HEK293T (cell line): ENCODE results near the gene TMX2.
A peak's percentile ranks its signal among the peaks of the same experiment; 100 is the strongest.
"Not testable (repeated sequence)": the region's sequence is repeated elsewhere in the genome, so short reads cannot be mapped to it uniquely, and the experiment has no call there.

Experiments used
- CTCF ChIA-PET: fragments of 350-600 bp; formaldehyde crosslinking; extraction: SDS; loops from one replicate; lab custom pipeline; 2021; ENCODE audit warnings: antibody characterized with exemption, inconsistent platforms; lab: Yijun Ruan, JAX
- POLR2A ChIA-PET: fragments of 350-600 bp; formaldehyde crosslinking; extraction: SDS; loops from one replicate; lab custom pipeline; 2020; ENCODE audit warnings: antibody characterized with exemption, inconsistent platforms; lab: Yijun Ruan, JAX
- DNase-seq: peaks from one replicate; pipeline ENCODE4 v3.0.0; 2012; ENCODE audit warnings: mixed read lengths; ENCODE audit errors: extremely low spot score
- ARNT ChIP-seq: fragments of 450-650 bp; IDR thresholded peaks from 2 replicates; pipeline ENCODE4 v1.6.1; 2017; ENCODE audit warnings: mild to moderate bottlenecking
- BHLHE40 ChIP-seq: fragments of 450-650 bp; IDR thresholded peaks from 2 replicates; pipeline ENCODE4 v1.6.1; 2016; ENCODE audit warnings: mild to moderate bottlenecking, moderate library complexity, borderline replicate concordance
- CTBP1 ChIP-seq: fragments of 450-650 bp; IDR thresholded peaks from 2 replicates; pipeline ENCODE4 v1.6.1; 2016; ENCODE audit warnings: borderline replicate concordance
- ELF4 ChIP-seq: fragments of 450-650 bp; IDR thresholded peaks from 2 replicates; pipeline ENCODE4 v1.6.1; 2017; ENCODE audit warnings: antibody characterized with exemption
- FOXA1 ChIP-seq: fragments of 450-650 bp; IDR thresholded peaks from 2 replicates; pipeline ENCODE4 v1.6.1; 2016; ENCODE audit warnings: mild to moderate bottlenecking
- FOXK2 ChIP-seq: fragments of 450-650 bp; IDR thresholded peaks from 2 replicates; pipeline ENCODE4 v1.6.1; 2016; ENCODE audit warnings: mild to moderate bottlenecking
- FOXM1 ChIP-seq: fragments of 450-650 bp; IDR thresholded peaks from 2 replicates; pipeline ENCODE4 v1.6.1; 2017; ENCODE audit warnings: mild to moderate bottlenecking, borderline replicate concordance
- HDGF ChIP-seq: fragments of 450-650 bp; IDR thresholded peaks from 2 replicates; pipeline ENCODE4 v1.6.1; 2017; ENCODE audit warnings: antibody characterized with exemption, borderline replicate concordance
- L3MBTL2 ChIP-seq: fragments of 450-650 bp; conservative IDR thresholded peaks from 2 replicates; pipeline ENCODE4 v1.6.1; 2016; ENCODE audit warnings: mild to moderate bottlenecking
- LEF1 ChIP-seq: fragments of 450-650 bp; IDR thresholded peaks from 2 replicates; pipeline ENCODE4 v1.6.1; 2017; ENCODE audit warnings: mild to moderate bottlenecking, borderline replicate concordance
- NFRKB ChIP-seq: fragments of 450-650 bp; IDR thresholded peaks from 2 replicates; pipeline ENCODE4 v1.6.1; 2016; ENCODE audit warnings: mild to moderate bottlenecking, moderate library complexity
- PKNOX1 ChIP-seq: fragments of 450-650 bp; IDR thresholded peaks from 2 replicates; pipeline ENCODE4 v1.6.1; 2016
- SP1 ChIP-seq: fragments of 450-650 bp; IDR thresholded peaks from 2 replicates; pipeline ENCODE4 v1.6.1; 2017
- SUZ12 ChIP-seq: fragments of 450-650 bp; IDR thresholded peaks from 2 replicates; pipeline ENCODE4 v1.6.1; 2016; ENCODE audit warnings: mild to moderate bottlenecking
- TARDBP ChIP-seq: fragments of 450-650 bp; IDR thresholded peaks from 2 replicates; pipeline ENCODE4 v1.6.1; 2016
- ZNF384 ChIP-seq: fragments of 450-650 bp; IDR thresholded peaks from 2 replicates; pipeline ENCODE4 v1.6.1; 2016

TMX2 gene

GRCh38 chr11:57709802-57710367 is 2.5 kb upstream of the TMX2 start:
- ChIA-PET CTCF (no interaction called here), POLR2A (no interaction called here)
- no peak for DNase-seq

GRCh38 chr11:57711414-57712255 is 758 bp upstream of the TMX2 start, which contains the start of gene MED19:
Gene MED19 (minus strand): TSS chr11:57712215. CDS start chr11:57712179, 36 bp downstream.
- TF ChIP-seq ELF4 = no peak
- peak; percentile 41; the same call in 1 of the 2 replicates for TF ChIP-seq L3MBTL2
- peak; percentile 77 for DNase-seq
- ChIA-PET CTCF (interaction anchor here (0.6 kb wide), 1 partner anchor 98 kb away, joined by 3 read pairs; no protein-coding TSS in a partner anchor), POLR2A (interaction anchor here (0.9 to 1.4 kb wide), 13 partner anchors 8 to 376 kb away, joined by 3 to 6 read pairs (median 3); partner anchors contain the start of genes BTBD18, CTNND1, SELENOH and SSRP1)

More at GRCh38 chr11:57709802-57710367, 2.5 kb upstream of the TMX2 start:
- TF ChIP-seq ZNF384 = no peak
- no peak for TF ChIP-seq PKNOX1
- no peak for TF ChIP-seq SP1
- TF ChIP-seq FOXK2 = no peak
- TF ChIP-seq NFRKB = no peak
- no peak for TF ChIP-seq FOXM1

- POLR2A ChIA-PET = interaction anchor here (1.8 kb wide), 1 partner anchor 27 kb away, joined by 7 read pairs; the partner anchor contains the start of gene SELENOH
- DNase-seq = no peak
- no peak for TF ChIP-seq LEF1
- TF ChIP-seq PKNOX1 = no peak
- no peak for TF ChIP-seq ZNF384
- no peak for TF ChIP-seq HDGF
- no peak for TF ChIP-seq FOXK2
- no peak for TF ChIP-seq FOXM1
- no peak for TF ChIP-seq BHLHE40
- TF ChIP-seq SP1 = no peak
- CTCF ChIA-PET = interaction anchor here (0.7 to 1.1 kb wide), 2 partner anchors 47 to 87 kb away, joined by 4 read pairs; no protein-coding TSS in a partner anchor
These were observed 1.4 kb downstream of the TMX2 start for GRCh38 chr11:57713835-57714234.

GRCh38 chr11:57716726-57717125 is 4.3 kb downstream of the TMX2 start:
- CTCF ChIA-PET, DNase-seq, POLR2A ChIA-PET: not testable (repeated sequence)

GRCh38 chr11:57727185-57727584 is 14.8 kb downstream of the TMX2 start:
- no peak for DNase-seq
- CTCF ChIA-PET = no interaction called here
- POLR2A ChIA-PET = interaction anchor here (3.3 kb wide), 1 partner anchor 14 kb away, joined by 13 read pairs; the partner anchor contains the start of gene SELENOH
- TF ChIP-seq FOXK2 = no peak
- TF ChIP-seq CTBP1 = no peak
- no peak for TF ChIP-seq PKNOX1
- no peak for TF ChIP-seq ARNT
- no peak for TF ChIP-seq BHLHE40
- TF ChIP-seq FOXA1 = no peak
- TF ChIP-seq TARDBP = no peak
- no peak for TF ChIP-seq SP1
- no peak for TF ChIP-seq NFRKB
- TF ChIP-seq L3MBTL2 = no peak
- no peak for TF ChIP-seq LEF1
- TF ChIP-seq ELF4 = no peak
- no peak for TF ChIP-seq HDGF
- TF ChIP-seq SUZ12 = no peak
- TF ChIP-seq FOXM1 = no peak
- TF ChIP-seq ZNF384 = no peak

- TF ChIP-seq PKNOX1 (no peak), SP1 (no peak), ARNT (no peak), CTBP1 (no peak), L3MBTL2 (no peak), HDGF (no peak), LEF1 (no peak), FOXM1 (no peak), TARDBP (no peak), BHLHE40 (no peak), ELF4 (no peak), FOXA1 (no peak), NFRKB (no peak), FOXK2 (no peak), ZNF384 (no peak), SUZ12 (no peak)
- no peak for DNase-seq
- ChIA-PET POLR2A (interaction anchor here (0.5 to 3.3 kb wide), 2 partner anchors 13 to 377 kb away, joined by 3 to 13 read pairs; partner anchors contain the start of gene SELENOH), CTCF (no interaction called here)
These were observed 16.4 kb downstream of the TMX2 start for GRCh38 chr11:57728829-57729228.
